Fibroblast of the aortic adventitia (primary cell): Measurements from ENCODE around the gene SCML2. TPM values are rescaled to one million over a fixed set of nuclear protein-coding genes. Genes with fewer than 3 reads are reported as not detected.
"Not testable (repeated sequence)": the region's sequence is repeated elsewhere in the genome, so short reads cannot be mapped to it uniquely, and the experiment has no call there.

Experiments
- DNase-seq: peaks from one replicate; pipeline ENCODE4 v3.0.0-alpha.2; 2010; ENCODE audit warnings: low read depth
- H3K4me3 ChIP-seq: 2 replicates; pipeline ENCODE4 v1.5.1; 2011; ENCODE audit warnings: low read depth, mild to moderate bottlenecking, control low read depth, low read length, moderate library complexity
- CTCF ChIP-seq: IDR thresholded peaks from 2 replicates; pipeline ENCODE4 v1.5.1; 2011; ENCODE audit warnings: mild to moderate bottlenecking, low read length, control low read depth, inconsistent platforms; ENCODE audit not compliant: insufficient read depth
- total RNA-seq: library from RNA; depleted of rRNA; stranded (reverse); fragments of >200 nt; gene quantifications from 2 replicates; pipeline ENCODE4 v1.2.3, GENCODE V29; 2012; ENCODE audit warnings: low replicate concordance

The SCML2 gene
- 1.5 and 3.4 TPM in 2 replicates for total RNA-seq

GRCh38 chrX:18354369-18355223, at the start of gene SCML2:
Gene SCML2 (minus strand): TSS chrX:18354688. CDS start chrX:18334071, 20,617 bp downstream.
- DNase-seq, result peak; percentile 35
- TF ChIP-seq CTCF, result no peak
- H3K4me3 ChIP-seq, result peak within 1 kb of the TSS; percentile 69

GRCh38 chrX:18401848-18402213, 47.3 kb upstream of the SCML2 start:
- DNase-seq, result no peak
- TF ChIP-seq CTCF, result no peak
- H3K4me3 ChIP-seq, result no peak overlapping the region

- no peak overlapping the region for H3K4me3 ChIP-seq
- no peak for DNase-seq
- TF ChIP-seq CTCF, result no peak
These were observed 40.0 kb upstream of the SCML2 start for GRCh38 chrX:18394477-18394876.

GRCh38 chrX:18390941-18391538, 36.6 kb upstream of the SCML2 start:
- no peak overlapping the region for H3K4me3 ChIP-seq
- peak; percentile 79 for DNase-seq
- peak; percentile 67 for TF ChIP-seq CTCF

- DNase-seq, result no peak
- TF ChIP-seq CTCF, result no peak
These were observed 35.5 kb upstream of the SCML2 start for GRCh38 chrX:18389966-18390365.

GRCh38 chrX:18377796-18378195, 23.3 kb upstream of the SCML2 start:
- H3K4me3 ChIP-seq, result no peak overlapping the region
- TF ChIP-seq CTCF, result peak; percentile 52
- DNase-seq, result peak; percentile 27

More at GRCh38 chrX:18389966-18390365, 35.5 kb upstream of the SCML2 start:
- H3K4me3 ChIP-seq, result no peak overlapping the region

GRCh38 chrX:18375131-18375805, 20.8 kb upstream of the SCML2 start:
- not testable (repeated sequence) for DNase-seq, H3K4me3 ChIP-seq

GRCh38 chrX:18369096-18369495, 14.6 kb upstream of the SCML2 start:
- DNase-seq, H3K4me3 ChIP-seq: not testable (repeated sequence)
